ENCODE results near the gene CORIN. TPM values are rescaled to one million over a fixed set of nuclear protein-coding genes. Genes with fewer than 3 reads are reported as not detected.
"Not testable (repeated sequence)": the region's sequence is repeated elsewhere in the genome, so short reads cannot be mapped to it uniquely, and the experiment has no call there.

CORIN gene
- total RNA-seq, 1 donor from 2014 or later: 2.6 TPM

GRCh38 chr4:47711183-47711582 lies 126.7 kb downstream of the CORIN start:
- no peak for DNase-seq (ENCODE audit: extremely low spot score, unreplicated experiment)
- Mint-ChIP-seq H3K4me1 (ENCODE audit: unreplicated experiment) (no peaks in the 10 kb centered on the region), H3K36me3 (ENCODE audit: unreplicated experiment) (no peaks in the 10 kb centered on the region), H3K27me3 (ENCODE audit: unreplicated experiment) (peaks cover 67% of the 10 kb centered on the region), H3K4me3 (ENCODE audit: unreplicated experiment) (no peak overlapping the region), H3K27ac (ENCODE audit: unreplicated experiment) (no peak overlapping the region), H3K9me3 (ENCODE audit: unreplicated experiment) (no peaks in the 10 kb centered on the region)
- no peak for TF ChIP-seq CTCF (IDR thresholded peaks at IDR 0.05)

GRCh38 chr4:47706352-47706751 lies 131.5 kb downstream of the CORIN start:
- not testable (repeated sequence) for H3K27ac Mint-ChIP-seq (ENCODE audit: unreplicated experiment); H3K9me3 Mint-ChIP-seq (ENCODE audit: unreplicated experiment); DNase-seq (ENCODE audit: extremely low spot score, unreplicated experiment); H3K36me3 Mint-ChIP-seq (ENCODE audit: unreplicated experiment); H3K4me3 Mint-ChIP-seq (ENCODE audit: unreplicated experiment); H3K4me1 Mint-ChIP-seq (ENCODE audit: unreplicated experiment)
- peaks cover 67% of the 10 kb centered on the region for H3K27me3 Mint-ChIP-seq (ENCODE audit: unreplicated experiment)

- peak; percentile 53 for TF ChIP-seq CTCF (IDR thresholded peaks at IDR 0.05)
- Mint-ChIP-seq H3K36me3 (ENCODE audit: unreplicated experiment) (no peaks in the 10 kb centered on the region), H3K4me3 (ENCODE audit: unreplicated experiment) (no peak overlapping the region), H3K27ac (ENCODE audit: unreplicated experiment) (no peak overlapping the region), H3K27me3 (ENCODE audit: unreplicated experiment) (peaks cover 66% of the 10 kb centered on the region), H3K9me3 (ENCODE audit: unreplicated experiment) (no peaks in the 10 kb centered on the region), H3K4me1 (ENCODE audit: unreplicated experiment) (no peaks in the 10 kb centered on the region)
- DNase-seq (ENCODE audit: extremely low spot score, unreplicated experiment): no peak
Measured at GRCh38 chr4:47705326-47705981, 132.4 kb downstream of the CORIN start.

GRCh38 chr4:47704693-47705325 lies 133.1 kb downstream of the CORIN start:
- H3K9me3 Mint-ChIP-seq (ENCODE audit: unreplicated experiment): no peaks in the 10 kb centered on the region
- H3K27ac Mint-ChIP-seq (ENCODE audit: unreplicated experiment): no peak overlapping the region
- peaks cover 65% of the 10 kb centered on the region for H3K27me3 Mint-ChIP-seq (ENCODE audit: unreplicated experiment)
- no peaks in the 10 kb centered on the region for H3K36me3 Mint-ChIP-seq (ENCODE audit: unreplicated experiment)
- no peak for DNase-seq (ENCODE audit: extremely low spot score, unreplicated experiment)
- H3K4me1 Mint-ChIP-seq (ENCODE audit: unreplicated experiment): no peaks in the 10 kb centered on the region
- peak; percentile 59 for TF ChIP-seq CTCF (IDR thresholded peaks at IDR 0.05)
- H3K4me3 Mint-ChIP-seq (ENCODE audit: unreplicated experiment): no peak overlapping the region

- H3K4me3 Mint-ChIP-seq (ENCODE audit: unreplicated experiment): no peak overlapping the region
- no peaks in the 10 kb centered on the region for H3K4me1 Mint-ChIP-seq (ENCODE audit: unreplicated experiment)
- no peaks in the 10 kb centered on the region for H3K9me3 Mint-ChIP-seq (ENCODE audit: unreplicated experiment)
- no peak for TF ChIP-seq CTCF (IDR thresholded peaks at IDR 0.05)
- no peaks in the 10 kb centered on the region for H3K36me3 Mint-ChIP-seq (ENCODE audit: unreplicated experiment)
- H3K27me3 Mint-ChIP-seq (ENCODE audit: unreplicated experiment): peaks cover 63% of the 10 kb centered on the region
- DNase-seq (ENCODE audit: extremely low spot score, unreplicated experiment): no peak
- no peak overlapping the region for H3K27ac Mint-ChIP-seq (ENCODE audit: unreplicated experiment)
Measured at GRCh38 chr4:47703956-47704355, 133.9 kb downstream of the CORIN start.
